Measurements from ENCODE around the gene LARGE2. TPM values are rescaled to one million over a fixed set of nuclear protein-coding genes. Genes with fewer than 3 reads are reported as not detected.
"Not testable (repeated sequence)": the region's sequence is repeated elsewhere in the genome, so short reads cannot be mapped to it uniquely, and the experiment has no call there.

LARGE2 gene
- total RNA-seq, 2 donors from 2014 or later = 12.2 to 14.5 TPM

DNA sequence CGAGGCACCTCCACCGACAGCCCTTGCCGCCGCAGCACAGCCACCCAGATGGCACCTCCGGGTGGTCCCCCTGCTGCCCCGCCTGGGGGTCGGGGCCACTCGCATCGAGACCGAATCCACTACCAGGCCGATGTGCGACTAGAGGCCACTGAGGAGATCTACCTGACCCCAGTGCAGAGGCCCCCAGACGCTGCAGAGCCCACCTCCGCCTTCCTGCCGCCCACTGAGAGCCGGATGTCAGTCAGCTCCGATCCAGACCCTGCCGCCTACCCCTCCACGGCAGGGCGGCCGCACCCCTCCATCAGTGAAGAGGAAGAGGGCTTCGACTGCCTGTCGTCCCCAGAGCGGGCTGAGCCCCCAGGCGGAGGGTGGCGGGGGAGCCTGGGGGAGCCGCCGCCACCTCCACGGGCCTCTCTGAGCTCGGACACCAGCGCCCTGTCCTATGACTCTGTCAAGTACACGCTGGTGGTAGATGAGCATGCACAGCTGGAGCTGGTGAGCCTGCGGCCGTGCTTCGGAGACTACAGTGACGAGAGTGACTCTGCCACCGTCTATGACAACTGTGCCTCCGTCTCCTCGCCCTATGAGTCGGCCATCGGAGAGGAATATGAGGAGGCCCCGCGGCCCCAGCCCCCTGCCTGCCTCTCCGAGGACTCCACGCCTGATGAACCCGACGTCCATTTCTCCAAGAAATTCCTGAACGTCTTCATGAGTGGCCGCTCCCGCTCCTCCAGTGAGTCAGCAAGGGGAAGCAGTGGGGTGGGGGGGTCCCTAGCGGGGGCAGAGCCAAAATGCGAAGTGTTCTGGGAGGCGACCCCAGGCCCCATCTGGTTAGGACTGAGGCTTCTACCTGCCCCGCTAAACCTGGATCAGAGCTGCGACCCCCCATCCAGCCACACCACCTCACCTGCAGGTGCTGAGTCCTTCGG lies 19.7 kb upstream of the LARGE2 start:
- no peaks in the 10 kb centered on the region for H3K27me3 ChIP-seq
- 92 to 95% methylated on average over 33 to 45 of the region's 56 CpGs for WGBS, 2 donors
- DNase-seq = no peak
- H3K9me3 ChIP-seq = no peaks in the 10 kb centered on the region
- no peak for TF ChIP-seq POLR2A (IDR thresholded peaks at IDR 0.05)
- TF ChIP-seq, protein P1, sequence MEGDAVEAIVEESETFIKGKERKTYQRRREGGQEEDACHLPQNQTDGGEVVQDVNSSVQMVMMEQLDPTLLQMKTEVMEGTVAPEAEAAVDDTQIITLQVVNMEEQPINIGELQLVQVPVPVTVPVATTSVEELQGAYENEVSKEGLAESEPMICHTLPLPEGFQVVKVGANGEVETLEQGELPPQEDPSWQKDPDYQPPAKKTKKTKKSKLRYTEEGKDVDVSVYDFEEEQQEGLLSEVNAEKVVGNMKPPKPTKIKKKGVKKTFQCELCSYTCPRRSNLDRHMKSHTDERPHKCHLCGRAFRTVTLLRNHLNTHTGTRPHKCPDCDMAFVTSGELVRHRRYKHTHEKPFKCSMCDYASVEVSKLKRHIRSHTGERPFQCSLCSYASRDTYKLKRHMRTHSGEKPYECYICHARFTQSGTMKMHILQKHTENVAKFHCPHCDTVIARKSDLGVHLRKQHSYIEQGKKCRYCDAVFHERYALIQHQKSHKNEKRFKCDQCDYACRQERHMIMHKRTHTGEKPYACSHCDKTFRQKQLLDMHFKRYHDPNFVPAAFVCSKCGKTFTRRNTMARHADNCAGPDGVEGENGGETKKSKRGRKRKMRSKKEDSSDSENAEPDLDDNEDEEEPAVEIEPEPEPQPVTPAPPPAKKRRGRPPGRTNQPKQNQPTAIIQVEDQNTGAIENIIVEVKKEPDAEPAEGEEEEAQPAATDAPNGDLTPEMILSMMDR (IDR thresholded peaks at IDR 0.05) = no peak
- no peak overlapping the region for H3K4me3 ChIP-seq
- H3K27ac ChIP-seq = peak overlapping the region in 2 of 4 donors; percentile 89 to 90
- no peak for ATAC-seq
- H3K36me3 ChIP-seq (replicated peaks in 1 of 2; ENCODE audit: insufficient read depth in 1 of 2, low read depth in 2 of 2) = no peaks in the 10 kb centered on the region
- intact Hi-C loops (cut with DNase I) = no loop called here
- H3K4me1 ChIP-seq = peaks cover 75% of the 10 kb centered on the region

- Histone ChIP-seq H3K4me1 (peaks cover 80% of the 10 kb centered on the region), H3K9me3 (no peaks in the 10 kb centered on the region), H3K4me3 (no peak overlapping the region), H3K27me3 (no peaks in the 10 kb centered on the region), H3K27ac (peak overlapping the region; percentile 83 to 93 (median 90)), H3K36me3 (replicated peaks in 1 of 2; ENCODE audit: insufficient read depth in 1 of 2, low read depth in 2 of 2) (peaks cover 0 to 2% of the 10 kb centered on the region in 2 donors)
- WGBS, 2 donors = 33 to 48% methylated on average over 13 to 15 of the region's 15 CpGs
- DNase-seq (peak; percentile 67 to 79 (median 76)), ATAC-seq (peak; percentile 13)
- intact Hi-C loops (cut with DNase I) = no loop called here
- peak in 1 of 3 donors; percentile 18 for TF ChIP-seq POLR2A (IDR thresholded peaks at IDR 0.05)
- TF ChIP-seq, protein P1 (IDR thresholded peaks at IDR 0.05) = no peak
Observed at GRCh38 chr11:45904309-45904915, 18.0 kb upstream of the LARGE2 start.

- intact Hi-C loops (cut with DNase I) = no loop called here
- Histone ChIP-seq H3K4me1 (peaks cover 77% of the 10 kb centered on the region), H3K36me3 (replicated peaks in 1 of 2; ENCODE audit: insufficient read depth in 1 of 2, low read depth in 2 of 2) (peaks cover 0 to 4% of the 10 kb centered on the region in 2 donors), H3K4me3 (no peak overlapping the region), H3K27me3 (no peaks in the 10 kb centered on the region), H3K27ac (peak overlapping the region; percentile 83 to 93 (median 90)), H3K9me3 (no peaks in the 10 kb centered on the region)
- 90% methylated on average over 19 of the region's 19 CpGs; no CpG with 5 or more reads in 1 of the 2 donors for WGBS, 2 donors
- TF ChIP-seq POLR2A (IDR thresholded peaks at IDR 0.05) = no peak
- TF ChIP-seq, protein P1 (IDR thresholded peaks at IDR 0.05) = no peak
- DNase-seq (no peak), ATAC-seq (no peak)
Observed at GRCh38 chr11:45905095-45905494, 17.4 kb upstream of the LARGE2 start.

- intact Hi-C loops (cut with DNase I); ATAC-seq; H3K36me3 ChIP-seq (replicated peaks in 1 of 2; ENCODE audit: insufficient read depth in 1 of 2, low read depth in 2 of 2); H3K9me3 ChIP-seq; H3K4me3 ChIP-seq; H3K27me3 ChIP-seq: not testable (repeated sequence)
- Histone ChIP-seq H3K4me1 (peaks cover 74% of the 10 kb centered on the region), H3K27ac (peak overlapping the region; percentile 83 to 93 (median 90))
- 33 to 69% methylated on average over 4 to 5 of the region's 6 CpGs for WGBS, 2 donors
- peak; percentile 52 to 77 (median 69) for DNase-seq
Observed at GRCh38 chr11:45905576-45905975, 16.9 kb upstream of the LARGE2 start.

DNA sequence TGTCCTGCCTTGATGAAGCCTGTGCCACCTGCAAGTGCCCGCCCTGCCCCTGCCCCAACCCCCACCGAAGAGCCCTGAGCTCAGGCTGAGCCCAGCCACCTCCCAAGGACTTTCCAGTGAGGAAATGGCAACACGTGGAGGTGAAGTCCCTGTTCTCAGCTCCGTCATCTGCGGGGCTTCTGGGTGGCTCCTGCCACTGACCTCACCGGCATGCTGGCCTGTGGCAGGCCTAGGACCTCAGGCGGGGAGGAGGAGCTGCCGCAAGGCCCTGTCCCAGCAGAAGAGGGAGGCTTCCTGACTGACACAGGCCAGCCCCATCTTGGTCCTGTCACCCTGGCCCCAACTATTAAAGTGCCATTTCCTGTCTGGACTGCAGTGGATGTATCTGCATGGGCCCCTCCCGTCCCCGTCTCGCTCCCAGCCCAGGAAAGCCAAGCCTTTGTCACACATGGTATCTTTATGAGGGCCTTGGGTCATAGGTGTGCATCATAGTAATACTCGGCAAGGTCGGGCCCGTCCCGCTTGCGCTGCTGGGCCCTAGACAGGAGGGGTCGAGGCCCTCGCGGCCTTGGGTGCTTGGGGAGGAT lies 16.3 kb upstream of the LARGE2 start:
- TF ChIP-seq, protein P1 (IDR thresholded peaks at IDR 0.05) = peak in 1 of 7 experiments; percentile 13
- TF ChIP-seq POLR2A (IDR thresholded peaks at IDR 0.05) = peak; percentile 69 to 80 (median 70)
- 27 to 39% methylated on average over 6 to 19 of the region's 19 CpGs for WGBS, 2 donors
- DNase-seq = peak; percentile 91 to 96 (median 94)

More for the DNA sequence above, 16.3 kb upstream of the LARGE2 start:
- Histone ChIP-seq H3K27ac (peak overlapping the region; percentile 83 to 93 (median 90)), H3K4me1 (peaks cover 68% of the 10 kb centered on the region), H3K27me3 (no peaks in the 10 kb centered on the region), H3K4me3 (no peak overlapping the region), H3K36me3 (replicated peaks in 1 of 2; ENCODE audit: insufficient read depth in 1 of 2, low read depth in 2 of 2) (peaks cover 0 to 9% of the 10 kb centered on the region in 2 donors), H3K9me3 (no peaks in the 10 kb centered on the region)
- intact Hi-C loops (cut with DNase I) = no loop called here
- ATAC-seq = peak; percentile 86
